ENCODE data around the gene TST. TPM values are rescaled to one million over a fixed set of nuclear protein-coding genes. Genes with fewer than 3 reads are reported as not detected.

Gene TST
- total RNA-seq, 1 donor from 2014 or later: 10.4 TPM

DNA sequence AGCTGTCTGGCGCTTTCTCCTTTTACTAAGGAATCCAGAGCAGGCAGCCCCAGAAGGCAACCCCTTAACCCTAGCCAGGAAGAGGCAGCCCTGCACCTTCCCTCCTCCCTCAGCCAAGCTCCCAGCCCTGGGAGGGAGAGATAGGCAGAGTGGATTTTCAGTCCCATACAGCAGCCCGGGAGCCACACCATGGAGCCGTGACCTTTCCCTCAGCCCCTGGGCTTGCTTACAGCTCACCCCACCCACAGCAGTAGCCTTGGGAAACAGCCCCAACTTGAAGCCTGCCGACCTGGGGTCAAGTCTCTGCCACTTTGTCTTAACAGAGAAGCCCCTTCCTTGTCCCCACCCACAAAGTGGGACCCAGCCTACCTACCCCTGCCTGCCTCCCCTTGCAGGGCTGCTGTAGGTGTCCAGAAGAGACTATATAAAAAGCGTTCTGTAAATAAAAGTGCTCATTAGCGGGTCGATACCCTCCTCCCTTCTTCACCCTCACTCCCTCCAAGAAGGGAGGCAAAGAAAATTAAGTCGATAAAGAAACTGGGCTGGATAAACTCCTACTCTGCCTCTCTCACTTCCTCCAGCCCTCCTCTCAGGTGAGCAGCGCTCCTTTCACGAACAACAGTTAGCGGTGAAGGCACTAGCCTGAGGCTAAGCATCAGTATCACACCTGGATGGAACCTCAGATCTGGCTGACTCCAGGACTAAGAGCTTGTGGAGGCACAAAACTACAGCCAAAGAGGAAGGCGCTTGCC lies 4.2 kb downstream of the TST start:
- no peaks in the 10 kb centered on the region for H3K36me3 Mint-ChIP-seq (ENCODE audit: unreplicated experiment)
- H3K27me3 Mint-ChIP-seq (ENCODE audit: unreplicated experiment): peaks cover 2% of the 10 kb centered on the region
- TF ChIP-seq, protein P1, sequence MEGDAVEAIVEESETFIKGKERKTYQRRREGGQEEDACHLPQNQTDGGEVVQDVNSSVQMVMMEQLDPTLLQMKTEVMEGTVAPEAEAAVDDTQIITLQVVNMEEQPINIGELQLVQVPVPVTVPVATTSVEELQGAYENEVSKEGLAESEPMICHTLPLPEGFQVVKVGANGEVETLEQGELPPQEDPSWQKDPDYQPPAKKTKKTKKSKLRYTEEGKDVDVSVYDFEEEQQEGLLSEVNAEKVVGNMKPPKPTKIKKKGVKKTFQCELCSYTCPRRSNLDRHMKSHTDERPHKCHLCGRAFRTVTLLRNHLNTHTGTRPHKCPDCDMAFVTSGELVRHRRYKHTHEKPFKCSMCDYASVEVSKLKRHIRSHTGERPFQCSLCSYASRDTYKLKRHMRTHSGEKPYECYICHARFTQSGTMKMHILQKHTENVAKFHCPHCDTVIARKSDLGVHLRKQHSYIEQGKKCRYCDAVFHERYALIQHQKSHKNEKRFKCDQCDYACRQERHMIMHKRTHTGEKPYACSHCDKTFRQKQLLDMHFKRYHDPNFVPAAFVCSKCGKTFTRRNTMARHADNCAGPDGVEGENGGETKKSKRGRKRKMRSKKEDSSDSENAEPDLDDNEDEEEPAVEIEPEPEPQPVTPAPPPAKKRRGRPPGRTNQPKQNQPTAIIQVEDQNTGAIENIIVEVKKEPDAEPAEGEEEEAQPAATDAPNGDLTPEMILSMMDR (IDR thresholded peaks at IDR 0.05; ENCODE audit: partially characterized antibody, unreplicated experiment): no peak
- DNase-seq: no peak
- H3K27ac Mint-ChIP-seq (ENCODE audit: unreplicated experiment): no peak overlapping the region
- H3K4me1 Mint-ChIP-seq (ENCODE audit: low read depth, unreplicated experiment): peaks cover 4% of the 10 kb centered on the region
- peaks cover 6% of the 10 kb centered on the region for H3K9me3 Mint-ChIP-seq (ENCODE audit: unreplicated experiment)
- H3K4me3 Mint-ChIP-seq (ENCODE audit: unreplicated experiment): no peak overlapping the region

DNA sequence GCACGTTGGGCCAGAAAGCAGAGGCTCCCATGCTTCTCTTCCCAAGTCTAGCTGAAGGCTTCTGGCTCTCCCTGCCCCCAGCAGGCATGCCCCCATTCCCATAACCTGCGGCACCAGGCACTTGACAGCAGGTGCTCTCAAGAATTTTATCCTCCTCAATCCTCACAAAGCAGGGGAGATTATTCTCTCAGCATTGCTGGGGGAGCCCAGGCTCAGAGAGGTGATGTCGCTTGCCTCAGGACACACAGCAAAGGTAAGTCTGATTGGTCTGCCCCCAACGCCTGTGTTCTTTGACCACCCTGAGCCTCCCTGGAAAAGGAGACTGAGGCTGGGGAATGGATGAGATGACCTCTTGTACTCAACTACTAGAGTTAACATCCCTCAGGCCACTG lies 4.8 kb downstream of the TST start:
- TF ChIP-seq, protein P1 (IDR thresholded peaks at IDR 0.05; ENCODE audit: partially characterized antibody, unreplicated experiment): no peak
- Mint-ChIP-seq H3K27me3 (ENCODE audit: unreplicated experiment) (peaks cover 4% of the 10 kb centered on the region), H3K27ac (ENCODE audit: unreplicated experiment) (no peak overlapping the region), H3K4me1 (ENCODE audit: low read depth, unreplicated experiment) (peaks cover 4% of the 10 kb centered on the region), H3K9me3 (ENCODE audit: unreplicated experiment) (peaks cover 6% of the 10 kb centered on the region), H3K4me3 (ENCODE audit: unreplicated experiment) (no peak overlapping the region), H3K36me3 (ENCODE audit: unreplicated experiment) (no peaks in the 10 kb centered on the region)
- no peak for DNase-seq

DNA sequence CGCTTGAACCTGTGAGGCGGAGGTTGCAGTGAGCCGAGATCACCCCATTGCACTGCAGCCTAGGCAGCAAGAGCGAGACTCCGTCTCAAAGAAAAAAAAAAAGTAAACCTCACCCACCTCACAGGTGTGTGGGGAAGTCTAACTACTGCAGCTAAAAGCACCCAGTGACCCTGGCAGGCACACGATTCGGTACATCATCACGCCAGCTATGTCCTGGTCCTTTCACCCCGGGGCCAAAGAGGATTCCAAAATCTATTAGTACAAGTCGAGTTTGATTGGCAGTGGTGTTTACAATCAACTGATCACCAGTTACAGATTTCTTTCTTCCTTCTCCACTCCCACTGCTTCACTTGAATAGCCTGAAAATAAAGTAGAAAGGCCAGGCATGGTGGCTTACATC lies 6.3 kb downstream of the TST start:
- H3K27ac Mint-ChIP-seq (ENCODE audit: unreplicated experiment): no peak overlapping the region
- H3K4me1 Mint-ChIP-seq (ENCODE audit: low read depth, unreplicated experiment): peaks cover 4% of the 10 kb centered on the region
- H3K9me3 Mint-ChIP-seq (ENCODE audit: unreplicated experiment): peaks cover 4% of the 10 kb centered on the region
- H3K36me3 Mint-ChIP-seq (ENCODE audit: unreplicated experiment): no peaks in the 10 kb centered on the region
- TF ChIP-seq, protein P1 (IDR thresholded peaks at IDR 0.05; ENCODE audit: partially characterized antibody, unreplicated experiment): no peak
- no peak overlapping the region for H3K4me3 Mint-ChIP-seq (ENCODE audit: unreplicated experiment)
- H3K27me3 Mint-ChIP-seq (ENCODE audit: unreplicated experiment): peaks cover 4% of the 10 kb centered on the region
- no peak for DNase-seq

DNA sequence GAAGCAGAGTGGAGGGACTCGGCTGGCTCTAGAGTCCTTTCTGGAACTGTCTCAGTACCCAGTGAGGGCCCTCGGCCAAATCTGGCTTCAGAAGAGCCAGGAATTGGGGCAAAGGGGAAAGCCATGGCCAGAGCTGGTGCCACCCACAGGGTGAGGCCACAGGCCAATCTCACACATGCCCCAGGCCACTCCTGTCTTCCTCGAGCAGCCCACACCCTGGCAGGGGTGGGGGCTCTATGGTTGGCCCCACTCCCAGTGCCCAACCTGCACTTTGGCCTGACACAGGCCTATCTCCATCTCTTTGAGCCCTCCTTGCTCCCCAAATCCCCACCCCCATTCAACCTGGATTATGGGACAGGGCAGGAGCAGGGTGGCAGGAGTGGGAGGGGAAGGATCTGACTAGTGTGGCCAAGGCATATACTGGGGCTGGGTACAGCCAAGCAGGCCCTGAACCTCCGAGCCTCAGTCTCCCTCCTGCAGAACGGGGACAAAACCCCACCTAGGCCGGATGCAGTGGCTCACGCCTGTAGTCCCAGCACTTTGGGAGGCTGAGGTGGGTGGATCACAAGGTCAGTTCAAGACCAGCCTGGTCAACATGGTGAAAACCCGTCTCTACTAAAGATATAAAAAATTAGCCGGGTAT lies 6.9 kb downstream of the TST start:
- TF ChIP-seq, protein P1 (IDR thresholded peaks at IDR 0.05; ENCODE audit: partially characterized antibody, unreplicated experiment): no peak
- H3K27me3 Mint-ChIP-seq (ENCODE audit: unreplicated experiment): peaks cover 4% of the 10 kb centered on the region
- H3K4me3 Mint-ChIP-seq (ENCODE audit: unreplicated experiment): no peak overlapping the region
- no peaks in the 10 kb centered on the region for H3K4me1 Mint-ChIP-seq (ENCODE audit: low read depth, unreplicated experiment)
- H3K9me3 Mint-ChIP-seq (ENCODE audit: unreplicated experiment): peaks cover 1% of the 10 kb centered on the region
- H3K36me3 Mint-ChIP-seq (ENCODE audit: unreplicated experiment): no peaks in the 10 kb centered on the region
- peak; percentile 9 for DNase-seq
- no peak overlapping the region for H3K27ac Mint-ChIP-seq (ENCODE audit: unreplicated experiment)

- TF ChIP-seq, protein P1 (IDR thresholded peaks at IDR 0.05; ENCODE audit: partially characterized antibody, unreplicated experiment): no peak
- H3K4me1 Mint-ChIP-seq (ENCODE audit: low read depth, unreplicated experiment): no peaks in the 10 kb centered on the region
- no peak for DNase-seq
- H3K27me3 Mint-ChIP-seq (ENCODE audit: unreplicated experiment): peaks cover 4% of the 10 kb centered on the region
- no peak overlapping the region for H3K27ac Mint-ChIP-seq (ENCODE audit: unreplicated experiment)
- H3K9me3 Mint-ChIP-seq (ENCODE audit: unreplicated experiment): peaks cover 1% of the 10 kb centered on the region
- no peak overlapping the region for H3K4me3 Mint-ChIP-seq (ENCODE audit: unreplicated experiment)
- H3K36me3 Mint-ChIP-seq (ENCODE audit: unreplicated experiment): no peaks in the 10 kb centered on the region
Measured at GRCh38 chr22:37011472-37011871, 7.8 kb downstream of the TST start.
